Panc1 (cell line): ENCODE results near the gene OR51E1. TPM values are rescaled to one million over a fixed set of nuclear protein-coding genes. Genes with fewer than 3 reads are reported as not detected.

Experiments
- ATAC-seq: fragments of 200-7000 bp; cut with Tn5 transposase; 2 replicates; pipeline ENCODE4 v1.9.1; 2020; ENCODE audit warnings: mild to moderate bottlenecking, moderate library complexity
- BruUV-seq: library from RNA; stranded (reverse); fragments of 400-500 nt; replicated peaks from 2 replicates; lab custom pipeline; 2021; lab: Mats Ljungman, UMichigan
- CTCF ChIA-PET: fragments of 300-600 bp; sonication (Branson Sonifier 250); formaldehyde crosslinking; loops from one replicate; lab custom pipeline; 2022; ENCODE audit warnings: antibody characterized with exemption; lab: Charles Lee
- POLR2A ChIA-PET: fragments of 300-600 bp; sonication (Branson Sonifier 250); formaldehyde crosslinking; loops from one replicate; lab custom pipeline; 2022; ENCODE audit warnings: antibody characterized with exemption; lab: Charles Lee
- DNase-seq: peaks from one replicate; pipeline ENCODE4 v3.0.0-alpha.2; 2010; ENCODE audit warnings: low read depth, low spot score
- H3K27ac ChIP-seq: 2 replicates; pipeline ENCODE4 v1.5.1; 2011; ENCODE audit warnings: mild to moderate bottlenecking, low read length, inconsistent platforms
- H3K27me3 ChIP-seq: fragments of 200-500 bp; sonication (Bioruptor generic); 2 replicates; pipeline ENCODE4 v1.6.0; 2014; ENCODE audit warnings: low read length, inconsistent platforms; ENCODE audit not compliant: control insufficient read depth, insufficient read depth
- H3K36me3 ChIP-seq: fragments of 200-500 bp; sonication (Bioruptor generic); 2 replicates; pipeline ENCODE4 v1.5.1; 2014; ENCODE audit warnings: inconsistent platforms, mild to moderate bottlenecking, low read length, moderate library complexity; ENCODE audit not compliant: control insufficient read depth, insufficient read depth
- H3K4me1 ChIP-seq: 2 replicates; pipeline ENCODE4 v1.5.1; 2011; ENCODE audit warnings: inconsistent platforms, mild to moderate bottlenecking, low read length, moderate library complexity; ENCODE audit not compliant: control insufficient read depth, insufficient read depth
- H3K4me3 ChIP-seq, 2 experiments: 2 replicates each; pipeline ENCODE4 v1.5.1; 2011 to 2012; ENCODE audit warnings: low read depth in 2 of 2, low read length in 2 of 2, mild to moderate bottlenecking in 2 of 2, inconsistent platforms in 1 of 2, moderate library complexity in 1 of 2
- H3K9me3 ChIP-seq: fragments of 200-500 bp; sonication (Bioruptor generic); 2 replicates; pipeline ENCODE4 v1.5.1; 2014; ENCODE audit warnings: low read depth, mild to moderate bottlenecking, inconsistent platforms, low read length, moderate library complexity; ENCODE audit not compliant: control insufficient read depth, insufficient read depth
- CTCF ChIP-seq: fragments of 450-650 bp; IDR thresholded peaks from 2 replicates; pipeline ENCODE4 v1.5.1; 2017; ENCODE audit warnings: mild to moderate bottlenecking
- POLR2AphosphoS5 ChIP-seq: IDR thresholded peaks from 2 replicates; pipeline ENCODE4 v1.6.1; 2012; ENCODE audit warnings: mild to moderate bottlenecking, low read depth, low read length, moderate library complexity
- REST ChIP-seq, 2 experiments: IDR thresholded peaks; 2 replicates each; pipeline ENCODE4 v1.6.1; 2011 to 2012; ENCODE audit warnings: low read depth in 2 of 2, control low read depth in 1 of 2, low read length in 1 of 2, mild to moderate bottlenecking in 1 of 2, moderate library complexity in 1 of 2; ENCODE audit not compliant: insufficient read depth in 1 of 2
- SIN3A ChIP-seq: IDR thresholded peaks from 2 replicates; pipeline ENCODE4 v1.6.1; 2012; ENCODE audit warnings: low read depth, mild to moderate bottlenecking, low read length, moderate library complexity, borderline replicate concordance; ENCODE audit not compliant: insufficient read depth
- TCF7L2 ChIP-seq: IDR thresholded peaks from 2 replicates; pipeline ENCODE4 v1.6.1; 2011; ENCODE audit warnings: mild to moderate bottlenecking, low read depth, low read length, inconsistent platforms
- in situ Hi-C: cut with HindIII; loops from 2 replicates; pipeline ENCODE4 v1.10.0; 2016; ENCODE audit warnings: low sequenced_read_pairs, low pct_unique_long_range_greater_than_20kb
- intact Hi-C: fragments of 100-400 bp; cut with micrococcal nuclease; formaldehyde crosslinking; loops from one replicate; pipeline ENCODE4 v1.10.0; 2022; ENCODE audit not compliant: unreplicated experiment
- total RNA-seq: library from RNA; stranded (reverse); gene quantifications from one replicate; pipeline ENCODE4 v1.2.1, GENCODE V29; 2021; ENCODE audit not compliant: unreplicated experiment

Gene OR51E1
- total RNA-seq, 1 experiment from 2014 or later: not detected

- ATAC-seq (no peak), DNase-seq (no peak)
- Histone ChIP-seq H3K27me3 (no peaks in the 10 kb centered on the region), H3K4me3 (no peak overlapping the region), H3K36me3 (no peaks in the 10 kb centered on the region), H3K4me1 (no peaks in the 10 kb centered on the region), H3K9me3 (no peaks in the 10 kb centered on the region), H3K27ac (no peak overlapping the region)
- in situ Hi-C loops: no loop called here
- intact Hi-C loops: no loop called here
- ChIA-PET CTCF (no interaction called here), POLR2A (no interaction called here)
- TF ChIP-seq TCF7L2 (no peak), POLR2AphosphoS5 (no peak), CTCF (no peak), SIN3A (no peak), REST (IDR thresholded peaks at IDR 0.05; ENCODE audit: insufficient read depth in 1 of 2, low read depth in 2 of 2, low read length in 1 of 2) (no peak)
- BruUV-seq: no TSS peak
Observed at GRCh38 chr11:4677948-4678347, 34.2 kb downstream of the OR51E1 start.

GRCh38 chr11:4680341-4680740, 36.6 kb downstream of the OR51E1 start:
- no peaks in the 10 kb centered on the region for H3K4me1 ChIP-seq
- H3K4me3 ChIP-seq: no peak overlapping the region
- ChIA-PET CTCF (no interaction called here), POLR2A (no interaction called here)
- no peak for DNase-seq
- ATAC-seq: no peak
- intact Hi-C loops: no loop called here
- no peaks in the 10 kb centered on the region for H3K27me3 ChIP-seq
- no peak overlapping the region for H3K27ac ChIP-seq
- TF ChIP-seq TCF7L2 (no peak), SIN3A (no peak), POLR2AphosphoS5 (no peak)
- no peaks in the 10 kb centered on the region for H3K36me3 ChIP-seq
- no peaks in the 10 kb centered on the region for H3K9me3 ChIP-seq
- in situ Hi-C loops: no loop called here
- no TSS peak for BruUV-seq

GRCh38 chr11:4682623-4683419, 39.0 kb downstream of the OR51E1 start:
- no peak overlapping the region for H3K4me3 ChIP-seq
- H3K27me3 ChIP-seq: no peaks in the 10 kb centered on the region
- ATAC-seq: no peak
- no peak for TF ChIP-seq CTCF
- TF ChIP-seq POLR2AphosphoS5: no peak
- no peak for TF ChIP-seq SIN3A
- no peak for TF ChIP-seq TCF7L2
- TF ChIP-seq REST (IDR thresholded peaks at IDR 0.05; ENCODE audit: insufficient read depth in 1 of 2, low read depth in 2 of 2, low read length in 1 of 2): no peak
- BruUV-seq: no TSS peak
- no peaks in the 10 kb centered on the region for H3K9me3 ChIP-seq
- in situ Hi-C loops (no loop called here), intact Hi-C loops (no loop called here)
- H3K36me3 ChIP-seq: no peaks in the 10 kb centered on the region
- CTCF ChIA-PET: no interaction called here
- H3K27ac ChIP-seq: no peak overlapping the region
- POLR2A ChIA-PET: no interaction called here
- no peak for DNase-seq
- no peaks in the 10 kb centered on the region for H3K4me1 ChIP-seq
